GM19043 (cell line): ENCODE results near the gene NUP93.
"Not testable (repeated sequence)": the region's sequence is repeated elsewhere in the genome, so short reads cannot be mapped to it uniquely, and the experiment has no call there.

Experiments used
- ATAC-seq: cut with Tn5 transposase; IDR thresholded peaks from one replicate; pipeline ENCODE4 v1.9.1; 2021; ENCODE audit warnings: low read depth; ENCODE audit not compliant: unreplicated experiment

NUP93 gene

DNA sequence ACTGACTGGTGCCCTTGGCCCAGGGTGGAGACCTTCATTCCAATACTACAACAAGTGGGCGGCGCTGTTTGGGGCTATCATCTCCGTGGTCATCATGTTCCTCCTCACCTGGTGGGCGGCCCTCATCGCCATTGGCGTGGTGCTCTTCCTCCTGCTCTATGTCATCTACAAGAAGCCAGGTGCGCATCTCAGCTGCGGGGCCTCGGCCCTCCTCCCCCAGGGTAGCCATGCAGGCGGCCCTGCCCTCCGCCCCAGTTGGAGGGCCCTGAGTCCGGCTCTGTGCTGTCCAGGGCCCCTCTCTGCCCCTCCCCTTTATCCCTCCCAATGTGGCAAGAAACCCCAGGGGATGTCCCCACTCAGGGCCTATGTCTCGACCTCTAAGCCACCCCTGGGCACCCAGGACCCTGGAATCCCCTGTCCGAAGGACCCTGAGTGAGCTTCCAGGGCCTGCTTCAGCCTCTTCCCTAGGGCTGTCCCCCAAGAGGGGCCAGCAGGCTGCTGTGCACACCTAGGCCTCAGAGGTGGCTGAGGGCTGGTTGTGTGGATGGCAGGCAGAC, 154.2 kb downstream of the NUP93 start:
- no peak for ATAC-seq

DNA sequence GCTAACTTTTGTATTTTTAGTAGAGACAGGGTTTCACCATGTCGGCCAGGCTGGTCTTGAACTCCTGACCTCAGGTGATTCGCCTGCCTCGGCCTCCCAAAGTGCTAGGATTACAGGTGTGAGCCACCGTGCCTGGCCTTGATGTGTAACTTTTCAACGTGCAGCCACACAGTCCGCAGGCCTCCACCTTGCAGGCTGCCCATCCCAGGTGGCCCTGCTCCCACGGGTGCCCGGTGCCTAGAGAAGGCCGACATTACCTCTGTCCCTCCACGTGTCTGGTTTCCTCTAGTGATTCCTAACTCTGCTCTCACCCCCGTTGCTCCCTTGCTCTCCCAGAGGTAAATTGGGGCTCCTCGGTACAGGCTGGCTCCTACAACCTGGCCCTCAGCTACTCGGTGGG, 155.0 kb downstream of the NUP93 start:
- not testable (repeated sequence) for ATAC-seq

GRCh38 chr16:56885446-56886162, 155.7 kb downstream of the NUP93 start:
- no peak for ATAC-seq

GRCh38 chr16:56886296-56886695, 156.4 kb downstream of the NUP93 start:
- no peak for ATAC-seq

- ATAC-seq, result no peak
These were observed 156.9 kb downstream of the NUP93 start for GRCh38 chr16:56886826-56887225.

DNA sequence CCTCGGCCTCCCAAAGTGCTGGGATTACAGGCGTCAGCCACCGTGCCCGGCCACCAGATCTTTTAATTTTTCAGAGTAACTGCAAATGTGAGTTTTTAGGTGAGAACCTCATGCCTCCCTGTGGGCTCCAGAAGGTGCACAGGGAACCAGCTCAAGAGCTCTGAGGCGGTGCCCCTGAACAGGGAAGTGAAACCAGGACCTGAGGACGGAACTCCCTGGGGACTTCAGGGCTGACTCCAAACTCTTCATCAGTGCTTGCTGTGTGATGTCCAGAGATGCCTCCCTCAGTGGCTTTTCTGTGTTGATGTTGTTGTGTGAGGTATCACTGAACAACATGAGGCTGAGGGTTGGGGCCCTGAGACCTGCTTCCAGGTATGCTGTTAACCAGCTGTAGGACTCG, 158.9 kb downstream of the NUP93 start:
- ATAC-seq, result peak; percentile 75

DNA sequence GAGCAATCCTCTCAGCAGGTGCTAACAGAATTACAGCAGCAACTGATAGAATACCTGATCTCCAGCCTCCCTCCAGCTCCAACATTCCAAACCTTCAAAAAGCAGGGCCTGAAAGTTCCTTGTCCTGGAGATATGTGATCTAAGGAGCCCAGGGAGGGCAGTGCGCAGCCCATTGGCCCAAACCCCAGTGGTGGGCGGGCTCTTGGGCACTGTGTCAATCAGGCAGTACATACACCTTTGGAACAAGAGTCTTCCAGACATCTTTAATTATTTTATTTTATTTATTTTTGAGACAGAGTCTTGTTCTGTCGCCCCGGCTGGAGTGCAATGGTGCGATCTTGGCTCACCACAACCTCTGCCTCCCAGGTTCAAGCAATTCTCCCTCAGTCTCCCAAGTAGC, 159.3 kb downstream of the NUP93 start:
- peak; percentile 21 for ATAC-seq

- no peak for ATAC-seq
These were observed 161.8 kb downstream of the NUP93 start for GRCh38 chr16:56891685-56892084.

GRCh38 chr16:56892705-56893104, 162.8 kb downstream of the NUP93 start:
- no peak for ATAC-seq

- no peak for ATAC-seq
These were observed 164.5 kb downstream of the NUP93 start for GRCh38 chr16:56894331-56894917.

- no peak for ATAC-seq
These were observed 165.9 kb downstream of the NUP93 start for GRCh38 chr16:56895813-56896212.

GRCh38 chr16:56896244-56896643, 166.3 kb downstream of the NUP93 start:
- no peak for ATAC-seq

DNA sequence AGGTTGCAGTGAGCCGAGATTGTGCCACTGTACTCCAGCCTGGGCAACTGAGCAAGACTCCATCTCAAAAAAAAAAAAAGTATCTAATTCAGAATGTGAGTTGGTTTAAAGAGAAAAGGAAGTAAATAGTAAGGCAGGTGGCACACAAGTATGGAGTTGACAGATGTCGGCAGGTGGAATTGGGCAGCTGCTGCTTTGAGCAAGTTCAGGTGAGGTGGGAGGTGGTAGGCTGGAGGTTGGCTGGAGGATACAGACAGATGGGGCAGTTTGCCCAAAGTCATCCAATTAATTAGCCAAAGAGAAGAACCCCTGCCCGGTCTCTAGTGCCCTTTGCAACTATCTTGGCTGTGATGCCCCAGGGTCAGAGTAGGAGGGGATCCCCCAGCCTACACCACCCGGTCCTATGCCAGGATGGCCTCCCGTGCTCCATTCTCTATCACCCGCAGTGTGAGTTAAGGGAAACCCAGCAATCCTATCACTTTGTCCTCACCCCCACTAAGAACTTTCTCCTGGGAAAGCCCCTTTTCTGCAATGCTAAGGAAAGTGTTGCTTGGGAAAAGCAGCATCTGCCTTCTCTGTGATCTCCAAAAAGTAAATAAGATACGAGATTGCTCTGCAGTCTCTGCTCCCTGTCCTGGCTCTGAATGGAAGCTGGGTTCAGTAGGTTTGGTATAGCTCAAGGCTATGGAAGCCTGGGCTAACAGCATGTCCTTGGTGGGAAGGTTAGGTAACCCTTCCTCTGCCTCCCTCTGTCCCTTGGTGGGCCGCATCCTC, 167.3 kb downstream of the NUP93 start:
- no peak for ATAC-seq

- ATAC-seq, result no peak
These were observed 168.9 kb downstream of the NUP93 start for GRCh38 chr16:56898847-56899246.
